GM19324 (cell line): ENCODE measurements around the gene FAM120C.

Experiments used
- ATAC-seq: cut with Tn5 transposase; IDR thresholded peaks from one replicate; pipeline ENCODE4 v1.9.1; 2021; ENCODE audit warnings: mild to moderate bottlenecking, moderate library complexity; ENCODE audit not compliant: unreplicated experiment, low FRiP score

FAM120C gene

DNA sequence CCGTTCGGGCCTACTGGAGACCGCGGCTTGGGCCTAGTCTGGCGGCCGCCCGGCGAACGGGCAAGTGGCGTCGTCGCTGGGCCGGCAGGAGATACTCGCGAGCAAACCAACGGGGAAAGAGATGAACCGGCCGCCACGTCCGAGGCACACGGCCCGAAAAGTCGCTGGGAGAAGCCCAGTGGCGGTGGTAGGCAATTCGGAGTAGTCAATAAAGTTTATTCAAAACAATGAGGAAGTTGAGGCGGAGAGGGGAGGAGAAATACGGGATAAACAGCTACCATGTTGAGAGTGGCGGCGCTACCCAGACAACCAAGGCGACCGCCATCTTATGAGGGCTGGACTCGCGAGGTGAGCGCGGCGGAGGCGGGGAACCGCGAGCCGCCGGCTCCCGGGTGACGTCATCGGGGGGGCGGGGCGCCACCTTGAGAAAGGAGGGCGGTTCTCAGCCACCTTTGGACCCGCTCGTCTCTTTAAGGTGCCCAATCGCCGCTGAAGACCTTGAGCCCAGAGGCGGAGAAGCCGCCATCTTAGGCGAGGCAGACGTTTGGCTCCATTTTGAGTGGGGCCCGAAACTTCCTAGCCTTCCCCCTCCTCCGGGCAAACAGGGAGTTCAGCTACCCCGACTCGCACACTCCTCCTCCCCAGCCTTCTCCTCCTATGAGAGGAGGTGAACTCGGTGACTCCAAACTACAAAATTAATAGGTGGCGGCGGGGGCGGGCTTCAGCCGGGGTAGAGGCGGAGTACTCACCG, 138.8 kb downstream of the FAM120C start, which contains the start of gene PHF8:
TSS of gene PHF8 (minus strand) at position 348 of the 751 bp plus-strand sequence. CDS start 1,745 bp downstream, outside the sequence.
- ATAC-seq: peak; percentile 87

DNA sequence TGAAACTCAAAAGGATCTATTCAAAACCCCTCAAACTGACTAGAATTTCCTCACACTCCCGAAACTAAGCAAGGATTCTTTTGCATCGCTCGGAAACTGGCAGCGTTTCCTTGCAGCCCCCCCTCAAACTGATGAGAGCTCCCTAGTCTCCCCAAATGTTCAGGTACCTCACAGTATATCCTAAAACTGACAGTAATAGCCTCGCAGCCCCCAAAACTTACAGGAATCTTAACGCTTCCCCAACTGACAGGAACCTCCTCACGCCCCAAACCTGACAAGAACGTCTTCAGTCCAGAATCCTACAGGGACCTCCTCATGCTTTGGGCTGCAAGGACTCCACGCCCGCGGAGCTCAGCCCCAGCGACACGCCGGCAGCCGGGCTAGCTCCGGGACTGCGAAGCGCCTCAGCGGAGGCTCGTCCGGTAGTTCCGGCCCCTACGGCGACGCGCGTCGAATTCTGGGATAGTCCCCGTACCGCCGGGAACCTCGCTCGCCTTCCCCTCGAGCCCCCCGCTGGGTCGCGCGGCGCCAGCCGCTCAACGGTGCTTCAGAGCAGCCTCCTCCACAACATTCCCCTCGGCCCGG, 139.4 kb downstream of the FAM120C start:
- ATAC-seq: peak; percentile 27

DNA sequence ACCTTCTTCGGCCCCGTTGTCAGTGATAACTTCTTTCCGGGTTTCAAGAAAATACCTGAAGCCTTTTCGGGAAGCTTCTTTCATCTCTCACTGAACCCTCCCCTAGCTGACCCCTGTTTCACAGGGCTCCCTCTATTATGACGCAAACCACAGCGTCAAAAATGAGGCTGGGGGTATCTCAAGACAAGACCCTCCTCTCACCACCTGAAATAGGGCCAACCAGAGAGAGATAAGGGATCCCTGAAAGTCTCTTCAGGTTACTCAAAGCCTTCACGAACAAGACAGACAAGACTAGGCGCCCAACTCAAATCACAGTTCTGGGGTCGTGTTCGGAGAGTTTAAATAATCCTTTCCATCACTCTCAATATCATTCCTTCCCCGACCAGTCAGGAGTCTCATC, 140.0 kb downstream of the FAM120C start:
- no peak for ATAC-seq

- no peak for ATAC-seq
Observed at GRCh38 chrX:54042609-54043021, 140.4 kb downstream of the FAM120C start.

DNA sequence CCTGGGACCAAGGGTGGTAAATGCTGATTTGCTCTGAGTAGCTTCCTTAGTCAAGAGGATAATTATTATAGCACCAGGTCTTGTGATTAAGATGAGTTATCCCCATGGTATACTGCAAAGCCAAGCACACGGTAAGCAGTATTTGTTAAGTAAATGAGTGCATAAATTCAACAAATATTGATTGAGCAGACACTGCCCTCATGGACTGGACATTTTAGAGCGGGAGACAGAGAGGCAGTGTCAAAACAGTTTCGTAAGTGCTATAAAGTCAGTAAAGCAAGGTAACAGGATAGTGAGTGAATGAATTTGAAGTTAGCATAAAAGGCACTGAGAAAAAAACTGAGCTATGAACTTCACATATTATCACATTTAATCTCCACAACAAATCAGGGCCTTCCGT, 152.7 kb downstream of the FAM120C start:
- ATAC-seq: no peak

DNA sequence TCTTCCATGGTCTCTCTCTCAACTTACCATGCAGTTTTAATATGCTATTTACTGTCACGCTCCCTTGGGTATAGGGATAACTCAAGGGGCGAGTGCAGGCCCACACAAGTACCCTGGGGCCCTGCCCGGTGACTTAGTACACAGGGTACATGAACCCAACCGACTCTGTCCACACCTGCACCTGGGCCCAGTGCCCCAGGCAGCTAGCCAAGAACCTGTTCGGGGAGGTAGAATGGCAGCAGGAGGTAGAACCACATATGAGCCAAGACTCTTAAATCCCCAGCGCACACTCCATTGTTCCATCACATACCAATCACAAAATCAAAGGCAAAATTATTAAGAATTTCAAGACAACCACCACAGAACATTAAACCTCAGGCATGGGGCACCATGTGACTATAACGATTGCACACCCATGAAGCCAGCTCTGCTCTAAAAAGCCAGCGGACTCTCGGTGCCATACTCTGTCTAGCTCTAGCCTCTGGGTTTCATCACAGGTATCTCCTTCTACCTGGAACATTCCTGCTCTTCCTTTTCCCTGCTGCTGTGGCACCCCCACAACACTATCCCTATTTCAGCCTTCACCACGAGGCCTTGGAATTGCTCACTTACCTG, 153.4 kb downstream of the FAM120C start:
- ATAC-seq: no peak

GRCh38 chrX:54024350-54024749, 158.7 kb downstream of the FAM120C start:
- ATAC-seq: no peak
